OCI-LY1 (cell line): ENCODE measurements around the gene FREY1.

Experiments used
- H2AFZ ChIP-seq: fragments of 200-600 bp; sonication (generic), shearing (Covaris generic); 2 replicates; pipeline ENCODE4 v1.6.0; 2014; ENCODE audit warnings: antibody characterized with exemption, mild to moderate bottlenecking, low read length
- H3F3A ChIP-seq: fragments of 200-600 bp; sonication (generic), shearing (Covaris generic); 2 replicates; pipeline ENCODE4 v1.6.0; 2014; ENCODE audit warnings: mild to moderate bottlenecking, antibody characterized with exemption, low read length, moderate library complexity; ENCODE audit not compliant: insufficient read depth
- H3K27ac ChIP-seq: fragments of 200-600 bp; sonication (generic); 2 replicates; pipeline ENCODE4 v1.5.1; 2014; ENCODE audit warnings: low read length, mixed run types, mild to moderate bottlenecking, low read depth; ENCODE audit not compliant: poor library complexity, severe bottlenecking
- H3K27me3 ChIP-seq: fragments of 200-600 bp; sonication (generic); 2 replicates; pipeline ENCODE4 v1.6.0; 2014; ENCODE audit warnings: antibody characterized with exemption, mild to moderate bottlenecking, low read length, moderate library complexity; ENCODE audit not compliant: insufficient read depth
- H3K36me3 ChIP-seq: fragments of 200-600 bp; sonication (generic); 2 replicates; pipeline ENCODE4 v1.6.1; 2014; ENCODE audit warnings: mild to moderate bottlenecking, antibody characterized with exemption, low read length, moderate library complexity, mixed read lengths; ENCODE audit not compliant: insufficient read depth
- H3K4me1 ChIP-seq: fragments of 200-600 bp; sonication (generic); 2 replicates; pipeline ENCODE4 v1.5.1; 2014; ENCODE audit warnings: mild to moderate bottlenecking, low read length, moderate library complexity; ENCODE audit not compliant: insufficient read depth, severe bottlenecking
- H3K4me2 ChIP-seq: fragments of 200-600 bp; sonication (generic), shearing (Covaris generic); 2 replicates; pipeline ENCODE4 v1.6.1; 2014; ENCODE audit warnings: low read length
- H3K4me3 ChIP-seq: fragments of 200-600 bp; sonication (generic); 2 replicates; pipeline ENCODE4 v1.5.1; 2014; ENCODE audit warnings: low read length, low read depth, mild to moderate bottlenecking, mixed read lengths; ENCODE audit not compliant: poor library complexity, severe bottlenecking
- H3K79me2 ChIP-seq: fragments of 200-600 bp; shearing (Covaris generic); 2 replicates; pipeline ENCODE4 v1.6.1; 2016; ENCODE audit warnings: mixed run types, low read length, mixed read lengths; ENCODE audit not compliant: insufficient read depth
- H3K9ac ChIP-seq: fragments of 200-600 bp; sonication (generic), shearing (Covaris generic); 2 replicates; pipeline ENCODE4 v1.6.1; 2014; ENCODE audit warnings: mild to moderate bottlenecking, low read length, mixed read lengths
- H3K9me2 ChIP-seq: fragments of 200-600 bp; sonication (generic), shearing (Covaris generic); 2 replicates; pipeline ENCODE4 v1.6.1; 2014; ENCODE audit warnings: low read depth, mild to moderate bottlenecking, low read length, mixed read lengths
- H3K9me3 ChIP-seq: fragments of 200-600 bp; shearing (Covaris generic); 2 replicates; pipeline ENCODE4 v1.6.1; 2014; ENCODE audit warnings: low read length, mixed read lengths
- H4K20me1 ChIP-seq: fragments of 200-600 bp; sonication (generic), shearing (Covaris generic); 2 replicates; pipeline ENCODE4 v1.6.0; 2016; ENCODE audit warnings: mild to moderate bottlenecking, low read length; ENCODE audit not compliant: insufficient read depth
- EZH2 ChIP-seq: fragments of 200-600 bp; sonication (generic), shearing (Covaris generic); IDR thresholded peaks from 2 replicates; pipeline ENCODE4 v1.8.0; 2017; ENCODE audit warnings: borderline replicate concordance, mixed run types, mild to moderate bottlenecking, antibody characterized with exemption, low read length, moderate library complexity, mixed read lengths
- TF ChIP-seq, protein P1 (sequence below): fragments of 200-600 bp; sonication (generic), shearing (Covaris generic); IDR thresholded peaks from 2 replicates; pipeline ENCODE4 v1.5.1; 2017; ENCODE audit warnings: mild to moderate bottlenecking, antibody characterized with exemption, low read length, moderate library complexity, mixed read lengths

Gene FREY1

DNA sequence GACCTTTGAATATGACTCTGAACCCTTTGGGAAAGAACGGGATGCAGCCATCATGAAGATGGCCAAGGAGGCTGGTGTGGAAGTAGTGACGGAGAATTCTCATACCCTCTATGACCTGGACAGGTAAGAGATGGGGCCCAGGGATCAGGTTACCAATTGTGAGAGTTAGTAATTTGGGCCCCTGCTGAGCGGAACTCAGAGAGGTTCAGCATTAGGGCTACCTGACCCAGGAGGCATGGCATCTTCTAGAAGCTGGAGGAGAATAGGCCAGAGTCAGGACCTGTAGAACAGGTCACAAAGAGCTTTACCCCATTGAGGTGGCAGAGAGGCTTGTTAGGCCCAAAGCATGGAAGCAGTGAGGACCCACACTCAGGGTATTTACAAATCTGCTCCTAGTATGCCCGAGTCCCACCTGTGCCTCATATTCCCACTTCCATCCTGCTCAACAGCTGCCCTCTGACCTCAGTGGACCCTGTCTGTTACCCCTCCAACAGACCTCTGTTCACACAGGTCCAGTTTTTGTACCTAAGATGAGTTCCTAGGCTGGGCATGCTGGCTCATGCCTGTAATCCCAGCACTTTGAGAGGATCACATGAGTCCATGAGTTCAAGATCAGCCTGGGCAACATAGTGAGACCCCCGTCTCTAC, 48.2 kb downstream of the FREY1 start:
- H3K4me1 ChIP-seq: no peaks in the 10 kb centered on the region
- no peaks in the 10 kb centered on the region for H3K9me2 ChIP-seq
- no peaks in the 10 kb centered on the region for H3F3A ChIP-seq
- peaks cover 4% of the 10 kb centered on the region; the same call in 1 of the 2 replicates for H3K79me2 ChIP-seq
- H4K20me1 ChIP-seq: no peaks in the 10 kb centered on the region
- H3K27me3 ChIP-seq: no peaks in the 10 kb centered on the region
- TF ChIP-seq EZH2: no peak
- TF ChIP-seq, protein P1, sequence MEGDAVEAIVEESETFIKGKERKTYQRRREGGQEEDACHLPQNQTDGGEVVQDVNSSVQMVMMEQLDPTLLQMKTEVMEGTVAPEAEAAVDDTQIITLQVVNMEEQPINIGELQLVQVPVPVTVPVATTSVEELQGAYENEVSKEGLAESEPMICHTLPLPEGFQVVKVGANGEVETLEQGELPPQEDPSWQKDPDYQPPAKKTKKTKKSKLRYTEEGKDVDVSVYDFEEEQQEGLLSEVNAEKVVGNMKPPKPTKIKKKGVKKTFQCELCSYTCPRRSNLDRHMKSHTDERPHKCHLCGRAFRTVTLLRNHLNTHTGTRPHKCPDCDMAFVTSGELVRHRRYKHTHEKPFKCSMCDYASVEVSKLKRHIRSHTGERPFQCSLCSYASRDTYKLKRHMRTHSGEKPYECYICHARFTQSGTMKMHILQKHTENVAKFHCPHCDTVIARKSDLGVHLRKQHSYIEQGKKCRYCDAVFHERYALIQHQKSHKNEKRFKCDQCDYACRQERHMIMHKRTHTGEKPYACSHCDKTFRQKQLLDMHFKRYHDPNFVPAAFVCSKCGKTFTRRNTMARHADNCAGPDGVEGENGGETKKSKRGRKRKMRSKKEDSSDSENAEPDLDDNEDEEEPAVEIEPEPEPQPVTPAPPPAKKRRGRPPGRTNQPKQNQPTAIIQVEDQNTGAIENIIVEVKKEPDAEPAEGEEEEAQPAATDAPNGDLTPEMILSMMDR: no peak
- no peaks in the 10 kb centered on the region for H3K9me3 ChIP-seq
- peaks cover 82% of the 10 kb centered on the region for H3K36me3 ChIP-seq
- no peak overlapping the region for H3K27ac ChIP-seq
- no peak overlapping the region for H3K4me2 ChIP-seq
- no peak overlapping the region for H3K4me3 ChIP-seq
- no peak overlapping the region for H3K9ac ChIP-seq
- no peak overlapping the region for H2AFZ ChIP-seq

DNA sequence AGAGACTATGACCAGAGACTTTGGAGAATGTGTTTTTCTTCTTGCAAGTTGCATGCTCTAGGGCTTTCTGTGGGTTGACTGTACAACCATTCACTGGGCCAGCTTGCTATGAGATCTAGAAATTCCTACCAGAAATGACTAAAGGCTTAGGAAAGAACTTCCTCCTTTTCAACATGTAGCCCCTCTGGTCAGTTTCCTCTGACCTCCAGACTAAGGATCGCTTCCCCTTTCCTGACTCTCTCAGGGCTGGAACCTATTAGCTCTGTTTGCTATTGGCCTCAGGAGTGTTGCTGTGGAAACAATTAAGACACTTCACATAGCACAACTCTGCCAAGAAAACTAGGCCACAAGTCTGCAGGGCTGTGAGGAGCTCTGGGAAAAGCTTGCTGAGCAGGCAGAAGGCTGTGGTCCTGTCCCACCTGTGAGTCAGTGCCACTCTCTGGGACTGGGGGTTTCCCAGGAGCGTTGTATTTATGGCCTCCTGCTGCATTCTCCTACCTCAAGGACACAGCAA, 49.1 kb downstream of the FREY1 start:
- Histone ChIP-seq H3K4me2 (no peak overlapping the region), H3K36me3 (peaks cover 79% of the 10 kb centered on the region), H4K20me1 (no peaks in the 10 kb centered on the region), H3K9me2 (no peaks in the 10 kb centered on the region), H3K27ac (no peak overlapping the region), H3K9ac (no peak overlapping the region), H3K9me3 (no peaks in the 10 kb centered on the region), H3K27me3 (no peaks in the 10 kb centered on the region), H2AFZ (no peak overlapping the region), H3K79me2 (peaks cover 12% of the 10 kb centered on the region; the same call in 1 of the 2 replicates), H3F3A (no peaks in the 10 kb centered on the region), H3K4me3 (no peak overlapping the region), H3K4me1 (peaks cover 3% of the 10 kb centered on the region)
- TF ChIP-seq, protein P1: no peak
- TF ChIP-seq EZH2: no peak
